ENCODE measurements around the gene RCOR1.
"Not testable (repeated sequence)": the region's sequence is repeated elsewhere in the genome, so short reads cannot be mapped to it uniquely, and the experiment has no call there.

Gene RCOR1

GRCh38 chr14:102758087-102758486, 165.6 kb downstream of the RCOR1 start:
- DNase-seq: no peak

GRCh38 chr14:102759456-102760187, 167.2 kb downstream of the RCOR1 start:
- no peak for DNase-seq

- no peak for DNase-seq
Observed at GRCh38 chr14:102760496-102761193, 168.2 kb downstream of the RCOR1 start.

GRCh38 chr14:102761206-102761605, 168.8 kb downstream of the RCOR1 start:
- DNase-seq: no peak

- no peak for DNase-seq
Observed at GRCh38 chr14:102764220-102764671, 171.8 kb downstream of the RCOR1 start.

- not testable (repeated sequence) for DNase-seq
Observed at GRCh38 chr14:102765770-102766169, 173.3 kb downstream of the RCOR1 start.

GRCh38 chr14:102768223-102769048, 176.0 kb downstream of the RCOR1 start:
- DNase-seq: peak; percentile 25

- DNase-seq: no peak
Observed at GRCh38 chr14:102769049-102769327, 176.5 kb downstream of the RCOR1 start.

GRCh38 chr14:102770147-102771123, 178.0 kb downstream of the RCOR1 start:
- no peak for DNase-seq

GRCh38 chr14:102771144-102771543, 178.7 kb downstream of the RCOR1 start:
- DNase-seq: no peak

GRCh38 chr14:102772781-102773570, 180.5 kb downstream of the RCOR1 start:
- DNase-seq: no peak

GRCh38 chr14:102774391-102775153, 182.1 kb downstream of the RCOR1 start:
- peak; percentile 80 for DNase-seq

GRCh38 chr14:102775855-102776760, 183.7 kb downstream of the RCOR1 start:
- DNase-seq: no peak

- peak; percentile 92 for DNase-seq
Observed at GRCh38 chr14:102776761-102777710, 184.6 kb downstream of the RCOR1 start, which contains the start of gene TRAF3. TRAF3 (plus strand) TSS chr14:102777449; CDS start chr14:102870202, 92,753 bp downstream.

GRCh38 chr14:102777711-102778337, 185.4 kb downstream of the RCOR1 start:
- DNase-seq: no peak

- peak; percentile 28 for DNase-seq
Observed at GRCh38 chr14:102778338-102779083, 186.1 kb downstream of the RCOR1 start.

GRCh38 chr14:102779084-102779462, 186.6 kb downstream of the RCOR1 start:
- DNase-seq: no peak

Measured in CD4-positive, alpha-beta T cell treated with Interleukin-21 for 1 hour (primary cell).